Measurements from ENCODE around the gene FAM13C.

GRCh38 chr10:59372543-59372942, 10.2 kb upstream of the FAM13C start:
- TF ChIP-seq CREB1 (IDR thresholded peaks at IDR 0.05) (no peak), CREB1 (CRISPR knock-in tag; IDR thresholded peaks at IDR 0.05) (no peak), ZNF691 (CRISPR knock-in tag; IDR thresholded peaks at IDR 0.05; ENCODE audit: borderline replicate concordance, low read depth) (no peak), ZNF687 (CRISPR knock-in tag; IDR thresholded peaks at IDR 0.05) (no peak), ZNF232 (CRISPR knock-in tag; IDR thresholded peaks at IDR 0.05; ENCODE audit: borderline replicate concordance) (no peak), REST (IDR thresholded peaks at IDR 0.05; ENCODE audit: borderline replicate concordance in 1 of 2, low read depth in 1 of 2, low read length in 2 of 2) (no peak), ZMAT3 (CRISPR knock-in tag; conservative IDR thresholded peaks at IDR 0.05) (no peak), BCLAF1 (IDR thresholded peaks at IDR 0.05) (no peak)

Measured in HepG2 (cell line).